Iris pigment epithelial cell (primary cell): ENCODE measurements around the gene ADAMTS2.
A peak's percentile ranks its signal among the peaks of the same experiment; 100 is the strongest.

ENCODE experiments used
- DNase-seq: peaks from one replicate; pipeline ENCODE4 v3.0.0-alpha.2; 2011; ENCODE audit warnings: low read depth

Gene ADAMTS2

DNA sequence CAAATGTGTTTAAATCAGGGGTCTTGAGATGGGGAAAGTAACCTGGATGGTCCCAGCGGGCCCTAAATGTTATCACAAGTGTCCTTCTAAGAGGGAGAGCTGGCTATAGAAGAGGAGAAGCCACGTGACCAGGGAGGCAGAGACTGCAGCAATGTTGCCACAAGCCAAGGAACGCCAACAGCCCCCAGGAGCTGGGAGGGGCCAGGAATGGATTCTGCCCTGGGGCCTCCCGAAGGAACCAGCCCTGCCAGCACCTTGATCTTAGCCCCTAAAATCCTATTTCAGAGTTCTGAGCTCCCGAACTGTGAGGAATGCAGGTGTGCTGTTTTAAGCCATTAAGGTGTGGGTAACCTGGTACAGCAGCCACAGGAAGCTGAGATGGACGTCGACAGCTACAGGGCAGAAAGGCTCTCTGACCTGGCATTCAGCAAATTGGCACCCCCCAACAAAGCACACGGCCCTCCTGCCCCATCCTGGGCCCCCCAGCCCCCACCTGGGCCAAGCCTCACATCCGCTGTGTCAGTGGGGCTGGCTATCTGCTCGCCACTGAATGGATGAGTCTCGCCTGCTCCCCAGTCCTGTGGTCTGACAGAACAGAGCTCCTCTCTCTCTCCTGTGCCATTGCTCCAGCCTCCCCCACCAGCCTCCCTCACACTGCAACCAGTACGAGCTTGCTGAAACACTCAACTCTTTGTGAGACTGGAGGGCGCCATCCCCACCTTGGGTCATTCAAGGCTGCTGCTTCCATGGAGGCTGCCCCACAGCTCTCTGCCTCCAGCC lies 78.8 kb downstream of the ADAMTS2 start:
- DNase-seq: no peak

DNA sequence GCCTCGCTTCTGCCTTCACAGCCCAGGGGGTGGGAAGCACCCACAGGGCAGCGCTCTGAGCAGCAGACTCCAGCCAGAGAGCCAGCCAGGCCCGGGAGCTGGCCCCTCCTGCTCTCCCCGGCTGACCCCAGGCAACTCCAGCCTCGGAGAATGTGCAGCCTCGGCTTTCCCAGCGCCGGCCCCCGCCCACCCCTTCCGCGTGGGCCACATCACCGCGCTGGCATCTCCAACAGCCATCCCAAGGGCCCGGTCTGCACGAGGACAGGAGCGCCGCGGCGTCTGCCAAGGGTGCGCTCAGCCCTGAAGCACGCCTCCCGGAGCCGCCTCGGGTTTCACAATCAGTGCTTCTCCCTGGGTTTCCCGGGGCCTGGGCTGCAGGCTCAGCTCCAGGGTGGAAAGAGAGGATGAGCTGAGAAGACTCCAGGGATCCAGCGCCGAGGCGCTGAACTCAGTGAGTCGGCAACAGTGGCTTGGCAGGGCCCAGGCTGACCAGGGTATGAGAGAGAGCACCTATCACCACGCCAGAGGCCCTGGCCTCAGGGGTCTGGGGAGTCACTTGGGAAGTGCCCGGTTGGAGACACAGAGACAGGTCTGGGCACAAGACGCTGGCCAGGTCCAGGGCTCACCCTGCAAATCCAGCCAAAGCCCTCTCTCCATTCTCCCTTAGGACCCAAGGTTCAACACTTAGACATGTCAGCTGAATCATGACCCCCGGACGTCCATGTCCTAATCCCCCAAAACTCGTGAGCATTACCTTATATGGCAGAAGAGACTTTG lies 79.6 kb downstream of the ADAMTS2 start:
- peak; percentile 98 for DNase-seq

- DNase-seq: no peak
Observed at GRCh38 chr5:179264783-179265513, 80.3 kb downstream of the ADAMTS2 start.

DNA sequence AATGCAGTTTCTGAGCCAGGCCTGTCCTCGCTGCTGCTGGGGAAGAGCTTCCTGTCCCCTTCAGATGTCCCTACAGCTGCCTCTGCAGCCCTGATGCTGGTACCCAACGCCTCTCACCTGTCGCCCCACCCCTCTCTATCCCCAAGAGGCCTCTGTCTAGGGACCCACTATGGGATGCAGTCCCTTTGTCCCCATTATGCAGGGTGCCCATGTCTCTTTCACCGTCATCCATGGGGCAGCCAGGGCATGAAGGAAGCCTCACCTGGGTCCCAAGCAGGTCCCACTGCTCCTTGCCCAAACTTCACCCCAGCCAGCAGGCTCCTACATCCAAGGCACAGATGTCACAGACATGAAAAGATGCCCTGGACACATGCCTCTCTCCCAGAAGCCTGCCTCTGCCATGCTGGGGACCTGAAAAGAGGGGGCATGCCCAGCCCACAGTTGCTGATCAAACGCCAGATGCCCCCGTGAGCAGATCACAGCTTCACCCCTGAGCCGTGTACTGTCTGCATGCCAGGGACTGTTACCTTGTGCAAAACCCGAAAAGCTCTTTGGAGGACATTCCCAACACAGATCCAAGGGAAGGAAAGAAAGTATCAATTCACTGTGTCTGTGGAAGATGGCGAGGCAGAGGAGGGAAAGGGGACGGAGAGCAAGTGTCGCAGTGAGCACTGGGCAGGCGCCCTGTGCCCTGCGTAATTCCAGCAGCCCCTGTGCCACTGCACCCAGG lies 81.0 kb downstream of the ADAMTS2 start:
- DNase-seq: no peak

DNA sequence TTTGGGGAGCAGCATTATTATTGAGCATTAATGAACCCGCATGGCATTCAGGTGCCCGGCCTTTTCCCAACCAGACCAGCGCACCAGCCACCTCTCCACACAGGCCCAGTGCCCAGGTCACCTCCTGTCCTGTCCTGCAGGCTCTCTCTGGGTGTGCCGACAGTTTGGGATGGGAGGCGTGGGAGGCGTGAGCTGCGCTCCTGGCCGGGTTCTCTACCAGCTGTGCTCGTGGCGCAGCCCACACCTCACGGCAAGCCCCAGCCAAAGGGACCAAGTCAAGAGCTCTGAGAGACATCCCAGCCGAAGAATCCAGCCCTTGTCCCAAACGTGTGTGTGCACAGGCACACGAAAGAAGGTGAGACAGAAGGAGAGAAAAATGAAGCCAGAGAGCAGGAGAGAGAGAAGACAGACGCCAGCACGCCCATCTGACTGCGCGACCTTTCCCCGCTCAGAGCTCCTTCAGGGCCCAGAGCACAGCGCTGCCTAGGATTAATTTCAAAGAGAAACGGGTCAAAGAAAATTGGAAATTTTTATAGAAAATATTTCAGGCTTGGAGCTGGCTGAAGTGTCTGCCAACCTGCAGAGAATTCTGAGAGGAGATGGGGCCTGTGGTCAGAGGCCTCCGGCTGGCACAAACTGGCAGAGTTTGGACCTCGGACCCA lies 81.7 kb downstream of the ADAMTS2 start:
- DNase-seq: no peak

DNA sequence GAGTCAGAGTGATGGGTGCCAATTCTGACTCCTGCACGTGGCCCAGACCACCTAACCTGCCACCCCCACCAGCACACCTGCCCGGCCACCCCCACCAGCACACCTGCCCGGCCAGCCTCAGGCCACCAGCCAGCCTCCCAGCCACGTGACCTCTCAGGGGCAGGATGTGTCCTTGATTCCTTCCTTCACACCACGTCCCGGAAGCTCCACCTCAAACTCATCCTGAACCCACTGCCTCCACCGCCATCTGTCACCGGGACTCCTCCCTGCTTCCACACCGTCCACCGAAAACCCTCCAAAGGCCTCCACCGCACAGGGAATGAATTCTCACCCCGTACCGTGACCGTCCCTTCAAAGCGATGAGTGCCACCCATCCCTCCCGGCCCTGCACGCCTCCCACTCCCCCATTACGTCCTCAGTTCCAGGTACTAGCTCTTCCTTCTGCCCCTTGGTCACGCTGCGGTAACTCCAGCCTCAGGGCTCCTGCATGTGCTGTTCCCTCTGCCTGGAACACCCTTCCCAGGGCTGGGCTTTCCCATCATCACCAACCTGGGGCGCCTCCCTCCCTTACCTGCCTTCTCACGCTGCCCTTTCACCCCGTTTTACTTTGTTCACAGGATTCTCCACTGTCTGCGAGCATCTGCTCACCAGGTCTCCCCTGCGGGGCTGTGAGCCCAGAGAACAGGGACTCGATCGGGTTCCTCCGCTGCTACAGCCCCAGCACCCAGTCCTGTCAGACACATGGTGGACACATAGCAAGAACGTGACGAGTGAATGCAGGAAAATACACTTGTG lies 82.9 kb downstream of the ADAMTS2 start:
- no peak for DNase-seq

DNA sequence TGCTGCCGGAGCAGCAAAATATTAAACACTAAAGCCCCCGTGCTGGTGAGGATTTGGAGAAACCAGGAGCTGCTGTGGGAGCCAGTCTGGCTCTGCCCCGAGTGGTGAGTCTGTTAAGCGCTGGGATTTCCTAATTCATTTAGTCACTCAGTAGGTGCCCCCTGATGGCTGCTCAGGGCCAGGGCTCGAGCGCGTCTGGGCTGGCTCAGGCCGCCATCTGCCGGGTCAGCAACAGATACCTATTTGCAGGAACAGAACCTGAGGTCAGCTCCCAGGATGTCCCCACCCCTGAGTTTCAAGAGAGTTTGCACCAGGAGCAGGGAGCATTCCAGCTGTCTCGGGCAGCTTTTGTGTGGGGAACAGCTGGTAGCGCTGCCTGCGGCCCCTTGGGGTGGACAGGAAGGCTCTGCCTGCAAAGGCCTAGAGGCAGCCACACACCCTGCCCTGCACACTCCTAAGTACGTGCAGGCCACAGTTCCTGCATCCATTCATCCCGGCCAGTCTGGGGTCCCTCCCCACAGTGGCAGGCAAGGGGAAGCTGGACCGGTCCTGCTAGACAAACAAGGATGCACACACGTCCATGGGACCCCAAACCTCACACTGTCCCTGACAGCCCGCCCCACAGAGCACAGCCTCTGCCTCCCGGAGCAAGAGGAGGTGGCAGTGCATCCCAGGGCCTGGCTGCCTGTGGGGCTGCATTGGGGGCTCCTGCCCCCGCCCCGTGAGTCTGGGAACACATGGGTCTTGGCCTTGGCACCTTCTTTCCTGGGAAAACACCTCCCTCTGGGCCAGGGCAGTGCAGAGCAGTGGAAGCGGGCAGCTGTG lies 83.7 kb downstream of the ADAMTS2 start:
- peak; percentile 18 for DNase-seq

DNA sequence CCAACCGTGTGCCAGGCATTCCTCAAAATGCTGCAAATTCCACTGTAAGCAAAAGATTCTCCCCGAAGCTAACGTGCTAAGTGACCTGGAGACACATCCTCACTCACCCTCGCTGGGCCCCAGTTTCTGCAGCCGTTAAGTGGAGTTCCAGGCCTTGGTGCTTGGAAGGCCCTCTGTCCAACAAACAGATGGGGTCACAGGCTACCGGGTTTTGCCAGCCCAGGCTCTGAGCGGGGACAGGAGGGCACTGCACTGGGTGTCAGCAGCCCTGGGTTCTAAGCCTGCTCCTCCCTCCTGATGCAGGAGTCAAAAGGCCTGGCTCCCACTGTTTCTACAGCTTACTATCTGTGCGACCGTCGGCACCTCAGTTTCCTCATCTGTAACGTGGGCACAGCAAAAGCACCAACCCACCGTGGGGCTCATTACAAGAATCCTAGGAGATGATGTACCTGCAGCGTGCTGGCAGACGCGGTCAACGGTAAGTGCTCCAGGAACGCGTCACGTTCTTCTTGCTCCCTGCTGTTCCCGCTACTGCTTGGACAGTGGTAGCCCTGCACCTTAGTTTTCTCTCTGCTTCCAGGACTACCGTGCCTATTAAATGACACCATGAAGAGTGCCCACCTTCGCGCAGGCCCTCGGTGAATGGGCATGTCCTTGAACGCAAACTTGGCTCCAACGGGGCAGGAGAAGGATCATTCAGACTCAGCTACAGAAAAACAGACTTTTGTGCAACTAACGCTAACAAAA lies 84.8 kb downstream of the ADAMTS2 start:
- no peak for DNase-seq

GRCh38 chr5:179259731-179260323 lies 85.4 kb downstream of the ADAMTS2 start:
- no peak for DNase-seq

DNA sequence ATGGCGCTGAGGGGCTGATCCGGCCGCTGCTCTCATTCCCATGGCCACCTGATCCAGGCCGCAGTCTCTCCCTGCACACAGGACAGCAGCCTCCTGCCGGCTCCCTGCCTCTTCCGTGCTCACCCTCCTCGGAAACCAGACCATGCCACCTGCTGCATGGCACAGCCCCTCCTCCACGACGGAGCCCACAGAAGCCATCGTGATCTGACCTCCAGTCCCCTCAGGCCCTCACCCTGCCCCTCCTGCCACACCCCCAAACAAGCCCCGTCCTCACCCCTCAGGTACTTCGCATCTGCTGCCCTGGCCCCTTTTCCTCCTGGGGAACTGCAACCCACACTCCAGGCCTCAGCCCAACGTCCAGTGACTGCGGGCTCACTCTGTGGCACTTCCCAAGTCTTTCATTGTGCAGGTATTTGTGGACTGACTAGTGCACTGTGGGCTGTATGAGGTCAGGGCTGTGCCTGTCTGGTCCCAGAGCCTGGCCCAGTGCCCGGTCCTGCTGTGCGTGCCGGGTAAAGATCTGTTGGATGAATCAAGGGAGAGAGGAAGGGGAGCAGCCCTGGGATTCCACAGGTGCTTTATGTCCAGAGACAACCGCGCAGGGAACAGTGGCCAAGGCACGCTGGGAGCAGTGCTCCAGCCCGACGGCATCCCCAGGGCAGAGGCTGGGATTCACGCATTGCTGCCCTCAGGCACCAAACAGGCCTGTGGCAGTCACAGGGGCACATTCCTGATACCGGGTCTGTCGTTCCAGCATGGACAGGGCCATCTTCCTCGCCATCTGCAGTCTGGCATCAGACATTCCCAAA lies 86.1 kb downstream of the ADAMTS2 start:
- DNase-seq: no peak

GRCh38 chr5:179258001-179258921 lies 87.0 kb downstream of the ADAMTS2 start:
- no peak for DNase-seq

- DNase-seq: no peak
Observed at GRCh38 chr5:179257176-179257682, 88.0 kb downstream of the ADAMTS2 start.

DNA sequence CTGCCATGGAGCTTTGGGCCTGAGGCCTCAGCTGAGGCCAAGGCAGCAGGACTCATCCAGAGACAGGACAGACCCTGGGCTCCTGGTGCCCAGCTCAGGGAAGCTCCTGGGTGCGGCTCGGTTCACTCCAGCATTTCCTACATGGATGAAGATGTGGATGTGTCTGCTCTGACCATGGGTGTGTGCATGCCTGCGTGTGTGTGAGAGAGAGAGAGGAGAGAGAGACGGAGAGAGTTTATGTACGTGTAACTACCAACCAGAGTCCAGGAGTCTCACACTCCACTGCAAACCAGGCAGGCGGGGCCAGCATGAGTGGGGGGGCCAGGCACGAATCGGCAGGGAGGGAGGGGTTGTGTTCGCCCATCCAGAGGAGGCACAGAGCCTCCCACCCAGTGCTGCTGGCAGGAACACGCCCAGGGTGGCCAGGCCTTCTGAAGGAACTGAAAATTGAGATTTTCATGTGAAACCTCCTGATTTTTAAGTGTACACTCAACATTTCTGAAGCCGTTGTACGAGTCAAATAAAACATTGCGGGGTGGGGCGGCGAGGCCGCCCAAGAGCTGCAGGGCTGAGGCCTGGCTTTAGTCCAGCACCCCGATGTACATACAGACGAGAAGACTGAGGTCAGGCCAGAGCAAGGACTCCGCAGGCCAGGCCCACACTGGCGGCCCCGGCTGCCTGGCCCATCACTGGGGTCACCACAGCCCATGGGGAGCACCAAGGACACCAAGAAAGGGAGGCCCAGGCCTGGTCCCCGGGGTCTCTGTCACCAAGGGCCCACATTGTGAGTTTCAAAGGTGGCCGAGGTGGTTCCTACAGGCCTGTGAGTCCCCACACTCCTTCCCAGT lies 88.7 kb downstream of the ADAMTS2 start:
- DNase-seq: no peak

- DNase-seq: no peak
Observed at GRCh38 chr5:179255527-179256327, 89.5 kb downstream of the ADAMTS2 start.
